Measurements from ENCODE around the gene SAMD1.

The SAMD1 gene

DNA sequence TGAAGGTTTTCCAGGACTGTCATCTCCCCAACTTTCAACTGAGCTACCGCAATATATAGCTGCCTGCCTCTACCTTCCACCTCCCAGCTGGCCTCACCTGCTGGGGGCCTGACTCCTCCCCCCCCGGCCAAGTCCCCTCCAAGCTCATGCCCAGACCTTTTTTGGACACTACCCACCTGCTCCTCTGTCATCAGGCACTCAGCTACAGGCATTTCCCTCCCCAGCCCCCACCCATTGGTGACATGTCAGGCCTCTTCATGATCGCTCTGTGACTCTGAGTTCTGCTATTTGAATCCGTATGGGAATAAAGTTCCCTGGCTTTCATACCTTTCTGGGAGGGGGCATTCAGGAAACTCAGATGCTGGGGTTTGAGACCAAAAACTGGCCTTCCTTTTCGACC lies 25.2 kb upstream of the SAMD1 start:
- peaks cover 2% of the 10 kb centered on the region for H3K79me2 ChIP-seq (ENCODE audit: control insufficient read depth, insufficient read depth, low read length, poor library complexity)
- H3K14ac ChIP-seq (ENCODE audit: low read length): no peak overlapping the region
- peaks cover 4% of the 10 kb centered on the region for H3K79me1 ChIP-seq (ENCODE audit: low read length)
- no peaks in the 10 kb centered on the region for H3K27me3 ChIP-seq (ENCODE audit: insufficient read depth, low read length)
- H3K36me3 ChIP-seq (ENCODE audit: control insufficient read depth in 1 of 2, insufficient read depth in 2 of 2, low read length in 2 of 2): peaks cover 0 to 4% of the 10 kb centered on the region in 2 experiments
- H3K9ac ChIP-seq (ENCODE audit: low read length): no peak overlapping the region
- no peaks in the 10 kb centered on the region for H3K9me3 ChIP-seq (ENCODE audit: insufficient read depth, low read depth, low read length)
- H2AFZ ChIP-seq (ENCODE audit: insufficient read depth, low read length, poor library complexity): no peak overlapping the region
- no peak overlapping the region for H4K8ac ChIP-seq (ENCODE audit: low read depth, low read length)
- WGBS (ENCODE audit: extremely low coverage, insufficient coverage, insufficient read length): no CpG with 5 or more reads among the region's 5 CpGs
- no peak overlapping the region for H2BK5ac ChIP-seq (ENCODE audit: low read depth, low read length, poor library complexity)
- DNase-seq: no peak
- no peak overlapping the region for H3K4me2 ChIP-seq (ENCODE audit: low read length)
- no peak overlapping the region for H4K12ac ChIP-seq (ENCODE audit: low read depth, low read length)
- no peak overlapping the region for H2BK120ac ChIP-seq (ENCODE audit: insufficient read depth, low read length, poor library complexity)
- H2AK5ac ChIP-seq (ENCODE audit: low read length): no peak overlapping the region
- peaks cover 14 to 26% of the 10 kb centered on the region in 2 experiments for H3K4me1 ChIP-seq (ENCODE audit: control insufficient read depth in 1 of 2, insufficient read depth in 2 of 2, low read length in 2 of 2)
- no peak overlapping the region for H3K4me3 ChIP-seq (ENCODE audit: low read depth, low read length)
- H3K18ac ChIP-seq (ENCODE audit: low read length): no peak overlapping the region
- H2BK12ac ChIP-seq (ENCODE audit: low read length): no peak overlapping the region
- no peak overlapping the region for H3K27ac ChIP-seq (ENCODE audit: low read depth, low read length)
- H3K23ac ChIP-seq (ENCODE audit: low read length): no peak overlapping the region
- no peak overlapping the region for H4K91ac ChIP-seq (ENCODE audit: low read depth, low read length)
- no peak overlapping the region for H3K4ac ChIP-seq (ENCODE audit: low read depth, low read length)

GRCh38 chr19:14114854-14115253 lies 24.3 kb upstream of the SAMD1 start:
- no peak overlapping the region for H4K91ac ChIP-seq (ENCODE audit: low read depth, low read length)
- peaks cover 4% of the 10 kb centered on the region for H3K79me1 ChIP-seq (ENCODE audit: low read length)
- H2BK120ac ChIP-seq (ENCODE audit: insufficient read depth, low read length, poor library complexity): no peak overlapping the region
- H2BK5ac ChIP-seq (ENCODE audit: low read depth, low read length, poor library complexity): no peak overlapping the region
- no peak overlapping the region for H3K4me3 ChIP-seq (ENCODE audit: low read depth, low read length)
- H2AK5ac ChIP-seq (ENCODE audit: low read length): no peak overlapping the region
- peak; percentile 33 to 51 for DNase-seq
- H3K36me3 ChIP-seq (ENCODE audit: control insufficient read depth in 1 of 2, insufficient read depth in 2 of 2, low read length in 2 of 2): no peaks in the 10 kb centered on the region
- H3K18ac ChIP-seq (ENCODE audit: low read length): no peak overlapping the region
- no CpG with 5 or more reads among the region's 9 CpGs for WGBS (ENCODE audit: extremely low coverage, insufficient coverage, insufficient read length)
- no peak overlapping the region for H4K8ac ChIP-seq (ENCODE audit: low read depth, low read length)
- H3K4me2 ChIP-seq (ENCODE audit: low read length): no peak overlapping the region
- no peak overlapping the region for H2BK12ac ChIP-seq (ENCODE audit: low read length)
- no peaks in the 10 kb centered on the region for H3K9me3 ChIP-seq (ENCODE audit: insufficient read depth, low read depth, low read length)
- H3K79me2 ChIP-seq (ENCODE audit: control insufficient read depth, insufficient read depth, low read length, poor library complexity): peaks cover 2% of the 10 kb centered on the region
- H3K9ac ChIP-seq (ENCODE audit: low read length): no peak overlapping the region
- no peak overlapping the region for H3K14ac ChIP-seq (ENCODE audit: low read length)
- no peak overlapping the region for H2AFZ ChIP-seq (ENCODE audit: insufficient read depth, low read length, poor library complexity)
- H3K4ac ChIP-seq (ENCODE audit: low read depth, low read length): no peak overlapping the region
- no peak overlapping the region for H3K27ac ChIP-seq (ENCODE audit: low read depth, low read length)
- H4K12ac ChIP-seq (ENCODE audit: low read depth, low read length): no peak overlapping the region
- H3K27me3 ChIP-seq (ENCODE audit: insufficient read depth, low read length): no peaks in the 10 kb centered on the region
- H3K23ac ChIP-seq (ENCODE audit: low read length): no peak overlapping the region
- peaks cover 14 to 26% of the 10 kb centered on the region in 2 experiments for H3K4me1 ChIP-seq (ENCODE audit: control insufficient read depth in 1 of 2, insufficient read depth in 2 of 2, low read length in 2 of 2)

DNA sequence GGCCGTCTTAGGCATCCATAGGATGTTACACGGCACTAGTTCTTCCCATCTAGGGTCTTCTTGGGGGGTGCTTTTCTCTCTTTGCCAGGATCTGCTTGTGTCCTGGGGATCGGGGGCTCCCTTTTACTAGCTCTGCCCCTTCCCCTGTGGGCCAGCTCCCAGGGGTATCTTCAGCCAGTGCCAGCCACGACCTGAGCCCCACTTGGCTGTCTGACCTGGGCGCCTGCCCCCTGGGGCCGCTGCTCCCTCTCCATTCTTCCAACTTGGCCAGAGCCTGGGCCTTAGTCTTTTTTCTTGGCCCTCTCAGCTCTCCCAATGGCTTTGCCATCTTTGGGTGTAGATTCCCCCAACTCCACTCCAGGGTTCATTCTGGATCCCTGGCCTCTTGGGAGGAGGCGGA lies 23.9 kb upstream of the SAMD1 start:
- Histone ChIP-seq H3K79me2 (ENCODE audit: control insufficient read depth, insufficient read depth, low read length, poor library complexity) (peaks cover 2% of the 10 kb centered on the region), H3K23ac (ENCODE audit: low read length) (no peak overlapping the region), H2AK5ac (ENCODE audit: low read length) (no peak overlapping the region), H3K36me3 (ENCODE audit: control insufficient read depth in 1 of 2, insufficient read depth in 2 of 2, low read length in 2 of 2) (no peaks in the 10 kb centered on the region), H4K8ac (ENCODE audit: low read depth, low read length) (no peak overlapping the region), H3K4me3 (ENCODE audit: low read depth, low read length) (no peak overlapping the region), H2BK12ac (ENCODE audit: low read length) (no peak overlapping the region), H2BK5ac (ENCODE audit: low read depth, low read length, poor library complexity) (no peak overlapping the region), H4K12ac (ENCODE audit: low read depth, low read length) (no peak overlapping the region), H3K4me1 (ENCODE audit: control insufficient read depth in 1 of 2, insufficient read depth in 2 of 2, low read length in 2 of 2) (peaks cover 11 to 23% of the 10 kb centered on the region in 2 experiments), H3K18ac (ENCODE audit: low read length) (no peak overlapping the region), H2AFZ (ENCODE audit: insufficient read depth, low read length, poor library complexity) (no peak overlapping the region), H3K79me1 (ENCODE audit: low read length) (peaks cover 4% of the 10 kb centered on the region), H3K14ac (ENCODE audit: low read length) (no peak overlapping the region), H3K27me3 (ENCODE audit: insufficient read depth, low read length) (no peaks in the 10 kb centered on the region), H2BK120ac (ENCODE audit: insufficient read depth, low read length, poor library complexity) (no peak overlapping the region), H3K4ac (ENCODE audit: low read depth, low read length) (no peak overlapping the region), H3K9me3 (ENCODE audit: insufficient read depth, low read depth, low read length) (no peaks in the 10 kb centered on the region), H3K27ac (ENCODE audit: low read depth, low read length) (no peak overlapping the region), H3K4me2 (ENCODE audit: low read length) (no peak overlapping the region), H4K91ac (ENCODE audit: low read depth, low read length) (no peak overlapping the region), H3K9ac (ENCODE audit: low read length) (no peak overlapping the region)
- DNase-seq: no peak
- no CpG with 5 or more reads among the region's 7 CpGs for WGBS (ENCODE audit: extremely low coverage, insufficient coverage, insufficient read length)

DNA sequence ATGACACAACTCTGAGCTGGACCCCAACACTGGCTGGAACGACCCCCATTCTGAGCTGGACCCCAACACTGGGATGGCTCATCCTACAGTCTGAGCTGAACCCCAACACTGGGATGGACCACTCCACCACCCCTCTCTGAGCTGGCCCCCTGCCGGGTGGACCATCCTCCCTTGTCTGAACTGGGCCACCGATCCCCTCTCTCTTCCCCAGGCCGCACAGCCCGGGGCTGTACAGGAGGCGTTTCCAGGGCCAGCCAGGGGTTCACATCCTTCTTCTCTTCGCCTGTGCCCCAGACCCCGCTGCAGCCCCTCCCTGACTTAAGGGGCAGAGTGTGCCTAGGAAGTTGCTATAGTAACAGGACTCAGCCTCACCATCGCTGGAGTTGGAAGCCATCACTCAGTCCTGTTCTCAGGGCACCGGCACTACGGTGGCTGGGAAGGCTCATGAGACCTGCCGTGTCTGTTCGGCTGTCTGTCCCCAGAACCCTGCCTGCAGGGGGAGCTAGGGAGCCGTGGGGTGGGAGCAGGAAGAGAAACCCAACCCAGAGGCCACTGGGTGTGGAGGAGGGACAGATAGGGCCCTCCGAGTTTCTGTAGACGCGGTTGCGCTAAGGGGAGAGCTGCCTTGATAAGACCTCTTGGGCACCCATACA lies 23.3 kb upstream of the SAMD1 start:
- H3K27ac ChIP-seq (ENCODE audit: low read depth, low read length): no peak overlapping the region
- no peak overlapping the region for H3K4ac ChIP-seq (ENCODE audit: low read depth, low read length)
- no peak overlapping the region for H2AFZ ChIP-seq (ENCODE audit: insufficient read depth, low read length, poor library complexity)
- DNase-seq: peak in 1 of 2 donors; percentile 40
- no peak overlapping the region for H2BK12ac ChIP-seq (ENCODE audit: low read length)
- no peak overlapping the region for H3K4me3 ChIP-seq (ENCODE audit: low read depth, low read length)
- H4K91ac ChIP-seq (ENCODE audit: low read depth, low read length): no peak overlapping the region
- H2AK5ac ChIP-seq (ENCODE audit: low read length): no peak overlapping the region
- H3K9ac ChIP-seq (ENCODE audit: low read length): no peak overlapping the region
- H3K27me3 ChIP-seq (ENCODE audit: insufficient read depth, low read length): no peaks in the 10 kb centered on the region
- no peak overlapping the region for H4K8ac ChIP-seq (ENCODE audit: low read depth, low read length)
- no peak overlapping the region for H2BK120ac ChIP-seq (ENCODE audit: insufficient read depth, low read length, poor library complexity)
- H3K36me3 ChIP-seq (ENCODE audit: control insufficient read depth in 1 of 2, insufficient read depth in 2 of 2, low read length in 2 of 2): no peaks in the 10 kb centered on the region
- H2BK5ac ChIP-seq (ENCODE audit: low read depth, low read length, poor library complexity): no peak overlapping the region
- WGBS (ENCODE audit: extremely low coverage, insufficient coverage, insufficient read length): no CpG with 5 or more reads among the region's 18 CpGs
- no peak overlapping the region for H3K4me2 ChIP-seq (ENCODE audit: low read length)
- H3K23ac ChIP-seq (ENCODE audit: low read length): no peak overlapping the region
- peaks cover 2% of the 10 kb centered on the region for H3K79me2 ChIP-seq (ENCODE audit: control insufficient read depth, insufficient read depth, low read length, poor library complexity)
- peaks cover 4% of the 10 kb centered on the region for H3K79me1 ChIP-seq (ENCODE audit: low read length)
- no peak overlapping the region for H3K14ac ChIP-seq (ENCODE audit: low read length)
- no peak overlapping the region for H4K12ac ChIP-seq (ENCODE audit: low read depth, low read length)
- H3K9me3 ChIP-seq (ENCODE audit: insufficient read depth, low read depth, low read length): no peaks in the 10 kb centered on the region
- H3K4me1 ChIP-seq (ENCODE audit: control insufficient read depth in 1 of 2, insufficient read depth in 2 of 2, low read length in 2 of 2): peaks cover 10 to 22% of the 10 kb centered on the region in 2 experiments
- no peak overlapping the region for H3K18ac ChIP-seq (ENCODE audit: low read length)
